ENCODE data around the gene ARHGEF33. TPM values are rescaled to one million over a fixed set of nuclear protein-coding genes. Genes with fewer than 3 reads are reported as not detected.
A peak's percentile ranks its signal among the peaks of the same experiment; 100 is the strongest.

The ARHGEF33 gene
- total and polyA plus RNA-seq, 2 of the 13 experiments (the other 11 are each of a cell fraction or from before 2014, with no cell fraction given): 0.04 TPM; not detected in 1

- TF ChIP-seq HMGXB4 (CRISPR knock-in tag; IDR thresholded peaks at IDR 0.05; ENCODE audit: borderline replicate concordance in 1 of 2, low read depth in 1 of 2) (no peak; a peak in 1 of 4 replicates), MEIS1 (CRISPR knock-in tag; IDR thresholded peaks at IDR 0.05; ENCODE audit: borderline replicate concordance) (no peak), ZKSCAN5 (CRISPR knock-in tag; IDR thresholded peaks at IDR 0.05) (no peak), TCF7L2 (IDR thresholded peaks at IDR 0.05; ENCODE audit: low read depth, low read length) (peak; percentile 95), ZSCAN25 (CRISPR knock-in tag; IDR thresholded peaks at IDR 0.05) (no peak), ZNF841 (CRISPR knock-in tag; IDR thresholded peaks at IDR 0.05; ENCODE audit: borderline replicate concordance) (no peak; the same call in 1 of the 2 replicates), TBL1XR1 (IDR thresholded peaks at IDR 0.05; ENCODE audit: borderline replicate concordance, low read length, partially characterized antibody) (no peak), ZBTB3 (CRISPR knock-in tag; IDR thresholded peaks at IDR 0.05; ENCODE audit: borderline replicate concordance, low read depth) (no peak), ZIK1 (CRISPR knock-in tag; IDR thresholded peaks at IDR 0.05; ENCODE audit: borderline replicate concordance, low read depth) (no peak), SOX6 (IDR thresholded peaks at IDR 0.05) (no peak), SOX6 (CRISPR knock-in tag; IDR thresholded peaks at IDR 0.05) (peak; percentile 99), REL (CRISPR knock-in tag; conservative IDR thresholded peaks at IDR 0.05) (no peak), ZNF7 (CRISPR knock-in tag; IDR thresholded peaks at IDR 0.05) (no peak), NFE2L2 (IDR thresholded peaks at IDR 0.05; ENCODE audit: low read length) (no peak), MYC (CRISPR knock-in tag; IDR thresholded peaks at IDR 0.05; ENCODE audit: borderline replicate concordance) (no peak), ZNF710 (CRISPR knock-in tag; IDR thresholded peaks at IDR 0.05; ENCODE audit: borderline replicate concordance) (no peak), ATF2 (CRISPR knock-in tag; IDR thresholded peaks at IDR 0.05) (peak; percentile 66; the same call in 1 of the 2 replicates), MAFK (conservative IDR thresholded peaks at IDR 0.05 in 1 of 2, IDR thresholded peaks at IDR 0.05 in 1 of 2; ENCODE audit: low read length in 2 of 2) (0 out of 4 replicates have a peak, but pooled peaks of 1 of the 2 experiments have one; percentile 13), MTF1 (CRISPR knock-in tag; IDR thresholded peaks at IDR 0.05) (no peak), NR2F1 (CRISPR knock-in tag; IDR thresholded peaks at IDR 0.05) (peak in 1 of 2 experiments; percentile 39; a peak in 2 of 4 replicates)
- TF ChIP-seq, protein P1, sequence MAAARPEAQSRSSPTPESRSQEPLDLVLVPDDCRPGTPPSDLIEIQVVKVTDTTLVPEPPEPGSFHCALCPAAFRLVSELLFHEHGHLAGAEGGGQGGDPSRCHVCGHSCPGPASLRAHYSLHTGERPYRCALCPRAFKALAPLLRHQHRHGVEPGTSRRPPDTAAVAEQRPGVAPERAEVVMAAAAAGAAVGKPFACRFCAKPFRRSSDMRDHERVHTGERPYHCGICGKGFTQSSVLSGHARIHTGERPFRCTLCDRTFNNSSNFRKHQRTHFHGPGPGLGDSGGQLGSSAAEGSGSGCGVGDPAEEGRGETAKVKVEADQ (CRISPR knock-in tag; IDR thresholded peaks at IDR 0.05; ENCODE audit: borderline replicate concordance): no peak
- TF ChIP-seq, protein P2, sequence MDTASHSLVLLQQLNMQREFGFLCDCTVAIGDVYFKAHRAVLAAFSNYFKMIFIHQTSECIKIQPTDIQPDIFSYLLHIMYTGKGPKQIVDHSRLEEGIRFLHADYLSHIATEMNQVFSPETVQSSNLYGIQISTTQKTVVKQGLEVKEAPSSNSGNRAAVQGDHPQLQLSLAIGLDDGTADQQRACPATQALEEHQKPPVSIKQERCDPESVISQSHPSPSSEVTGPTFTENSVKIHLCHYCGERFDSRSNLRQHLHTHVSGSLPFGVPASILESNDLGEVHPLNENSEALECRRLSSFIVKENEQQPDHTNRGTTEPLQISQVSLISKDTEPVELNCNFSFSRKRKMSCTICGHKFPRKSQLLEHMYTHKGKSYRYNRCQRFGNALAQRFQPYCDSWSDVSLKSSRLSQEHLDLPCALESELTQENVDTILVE (CRISPR knock-in tag; IDR thresholded peaks at IDR 0.05): no peak
These were observed 92.1 kb downstream of the ARHGEF33 start (continued) for GRCh38 chr2:38981670-38982357.
